Activated CD4-positive, alpha-beta T cell treated with anti-CD3 and anti-CD28 coated beads for 24 hours (primary cell): ENCODE results near the gene MED26.

Source experiments
- DNase-seq, 2 donors: peaks; one replicate each; pipeline ENCODE4 v3.0.0-alpha.2; 2020; ENCODE audit warnings: low read depth in 2 of 2

Gene MED26

GRCh38 chr19:16612636-16613035 is 15.4 kb downstream of the MED26 start:
- no peak for DNase-seq

DNA sequence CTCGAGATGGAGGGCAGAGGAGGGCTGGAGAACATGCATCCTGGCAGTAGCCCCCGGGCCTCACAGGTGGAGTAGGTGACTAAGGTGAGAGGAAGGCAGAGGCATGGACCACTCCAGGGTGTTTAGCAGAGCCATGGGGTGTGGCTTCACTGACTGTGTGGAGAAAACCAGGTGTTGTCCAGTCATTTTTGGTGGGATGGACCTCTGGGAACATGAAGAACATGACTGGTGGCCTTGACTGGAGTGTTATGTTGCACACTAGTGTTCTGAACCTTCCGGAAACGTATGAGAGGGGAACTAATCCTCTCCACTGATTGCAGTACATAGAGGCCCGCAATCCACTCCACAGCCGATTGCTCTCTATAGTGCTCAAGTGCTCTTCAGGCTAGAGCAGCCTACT is 16.9 kb downstream of the MED26 start:
- DNase-seq, result no peak

GRCh38 chr19:16609511-16610200 is 18.3 kb downstream of the MED26 start:
- DNase-seq, result no peak

GRCh38 chr19:16608290-16608739 is 19.7 kb downstream of the MED26 start:
- DNase-seq, result no peak

GRCh38 chr19:16607819-16608218 is 20.2 kb downstream of the MED26 start:
- no peak for DNase-seq

DNA sequence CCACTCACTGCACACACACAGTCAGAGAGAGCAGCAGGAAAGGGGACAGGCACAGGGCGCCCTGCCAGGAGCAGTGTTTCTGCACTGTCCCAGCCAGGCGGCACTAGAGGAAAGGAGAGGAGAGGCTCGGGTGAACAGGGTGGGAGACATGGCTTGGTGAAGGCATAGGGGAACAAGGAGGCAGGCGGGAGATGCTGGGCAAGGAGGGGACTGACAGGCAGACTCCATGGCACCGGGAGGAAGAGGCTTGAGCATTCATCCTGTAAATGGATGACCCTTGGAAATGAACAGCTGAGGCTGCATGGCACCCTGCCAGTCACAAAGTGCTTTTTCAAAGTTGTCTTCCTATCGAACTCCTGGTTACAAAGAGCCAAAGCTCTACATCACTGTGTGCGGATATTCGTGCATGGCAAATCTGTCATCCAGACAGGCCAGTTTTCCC is 22.4 kb downstream of the MED26 start:
- DNase-seq, result no peak

- no peak for DNase-seq
Observed at GRCh38 chr19:16605115-16605514, 22.9 kb downstream of the MED26 start.

GRCh38 chr19:16604615-16605014 is 23.4 kb downstream of the MED26 start:
- DNase-seq, result no peak

- no peak for DNase-seq
Observed at GRCh38 chr19:16603090-16603489, 24.9 kb downstream of the MED26 start.

DNA sequence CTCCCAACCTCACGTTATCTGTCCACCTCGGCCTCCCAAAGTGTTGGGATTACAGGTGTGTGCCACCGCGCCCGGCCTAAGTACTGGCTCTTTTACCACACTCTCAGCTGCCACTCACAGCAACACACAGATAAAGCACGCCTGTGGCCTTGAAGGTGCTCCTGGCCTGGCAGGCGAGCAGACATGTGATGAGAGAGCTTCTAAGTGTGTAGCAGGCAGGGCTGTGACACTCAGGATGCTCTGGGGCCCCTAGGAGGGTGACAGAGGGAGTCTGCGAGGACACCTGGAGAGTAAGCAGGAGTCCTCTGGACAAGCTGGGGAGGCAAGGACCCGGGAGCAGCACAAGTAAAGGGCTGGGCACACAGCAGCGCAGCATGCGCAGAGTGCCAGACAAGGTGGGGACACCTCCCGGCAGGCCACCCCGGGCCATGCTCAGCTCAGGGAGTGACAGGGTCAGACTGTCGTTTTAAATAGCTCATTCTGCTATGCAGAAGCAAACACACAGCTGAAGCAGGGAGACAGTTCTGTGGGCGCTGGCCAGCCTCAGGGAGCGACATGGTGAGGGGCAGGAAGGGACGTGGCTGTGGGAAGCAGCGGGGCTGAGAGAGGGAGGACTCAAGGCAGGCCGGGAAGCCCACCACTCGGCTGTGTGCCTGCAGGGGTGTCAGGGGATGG is 26.5 kb downstream of the MED26 start:
- no peak for DNase-seq

DNA sequence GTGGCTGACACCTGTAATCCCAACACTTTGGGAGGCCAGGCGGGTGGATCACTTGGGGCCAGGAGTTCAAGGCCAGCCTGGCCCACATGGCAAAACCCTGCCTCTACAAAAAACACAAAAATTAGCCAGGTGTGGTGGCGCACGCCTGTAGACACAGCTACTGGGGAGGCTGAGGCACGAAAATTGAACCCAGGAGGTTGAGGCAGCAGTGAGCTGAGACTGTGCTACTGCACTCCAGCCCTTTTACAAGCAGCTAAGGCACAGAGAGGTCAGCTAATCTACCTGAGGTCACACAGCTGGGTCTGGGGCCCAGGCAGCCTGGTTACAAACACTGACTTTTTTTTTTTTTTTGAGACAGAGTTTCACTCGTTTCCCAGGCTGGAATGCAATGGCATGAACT is 27.2 kb downstream of the MED26 start:
- no peak for DNase-seq

- DNase-seq, result no peak
Observed at GRCh38 chr19:16599655-16600346, 28.2 kb downstream of the MED26 start.

- DNase-seq, result no peak
Observed at GRCh38 chr19:16598848-16599247, 29.2 kb downstream of the MED26 start.

- no peak for DNase-seq
Observed at GRCh38 chr19:16596399-16596798, 31.6 kb downstream of the MED26 start.

DNA sequence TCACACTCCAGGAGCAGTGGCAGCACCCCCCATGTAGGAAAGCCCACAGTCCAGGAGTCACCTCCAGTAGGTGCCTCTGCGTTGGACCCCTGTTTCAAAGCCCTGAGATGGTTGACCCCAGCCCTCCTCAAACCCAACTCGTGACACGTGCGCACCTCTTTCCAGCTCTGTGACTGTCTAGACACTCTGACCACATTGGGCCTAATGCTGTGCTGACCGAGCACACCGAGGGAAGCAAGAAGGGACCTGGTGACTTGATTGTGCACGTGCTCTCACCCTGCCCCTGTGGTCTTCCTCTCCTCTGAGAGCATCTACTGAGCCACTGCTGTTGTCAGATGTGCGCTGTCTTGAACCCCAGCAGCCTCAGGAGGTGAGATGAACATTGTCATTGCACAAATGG is 32.9 kb downstream of the MED26 start:
- no peak for DNase-seq

DNA sequence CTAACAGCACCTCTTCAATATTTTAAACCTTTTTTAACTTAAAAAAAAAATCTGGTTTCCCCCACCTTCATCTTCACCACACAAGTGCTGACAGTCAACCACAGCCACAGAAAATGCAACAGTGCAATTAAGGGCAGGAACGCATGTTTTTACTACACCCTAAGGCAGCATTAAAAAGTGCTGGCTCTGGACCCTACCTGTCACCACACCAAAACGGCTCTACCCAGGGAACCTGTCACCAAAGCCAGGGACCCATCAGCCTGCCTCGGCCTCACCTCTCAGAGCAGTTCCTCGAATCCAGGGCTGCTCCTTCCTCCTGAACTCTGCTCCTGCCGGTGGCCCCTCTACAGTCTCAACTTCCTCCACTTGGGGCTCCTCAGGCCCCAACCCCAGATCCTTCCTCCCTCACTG is 33.3 kb downstream of the MED26 start:
- DNase-seq, result no peak

- no peak for DNase-seq
Observed at GRCh38 chr19:16594131-16594586, 33.8 kb downstream of the MED26 start.

GRCh38 chr19:16593181-16593580 is 34.8 kb downstream of the MED26 start:
- DNase-seq, result no peak

- no peak for DNase-seq
Observed at GRCh38 chr19:16591803-16592556, 36.0 kb downstream of the MED26 start.

GRCh38 chr19:16590876-16591802 is 36.9 kb downstream of the MED26 start:
- DNase-seq, result no peak

DNA sequence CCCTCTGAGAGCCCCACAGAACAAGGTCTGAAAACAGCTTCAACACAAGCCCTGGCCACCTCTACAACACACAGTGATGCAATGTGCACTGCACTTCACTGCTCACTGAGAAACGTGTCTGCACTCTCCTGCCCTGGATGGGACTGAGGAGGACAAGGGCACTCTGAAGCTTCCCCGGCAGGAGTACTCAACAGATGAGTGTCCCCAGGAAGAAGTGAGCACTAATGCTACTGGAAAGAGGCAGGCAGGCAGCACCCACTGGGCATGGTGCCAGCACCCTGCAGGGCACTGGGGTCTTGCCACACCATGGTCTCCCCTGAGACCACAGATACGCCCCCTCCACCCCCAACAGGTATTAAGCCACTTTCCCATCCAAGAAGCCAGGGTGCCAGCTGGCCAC is 38.1 kb downstream of the MED26 start:
- DNase-seq, result no peak
